SIG-M5 treated with dmso at 0.1 percent for 504 hours (cell line): ENCODE measurements around the gene XPOT.
"Not testable (repeated sequence)": the region's sequence is repeated elsewhere in the genome, so short reads cannot be mapped to it uniquely, and the experiment has no call there.

Source experiments
- DNase-seq: peaks from one replicate; lab custom pipeline; 2025; ENCODE audit not compliant: unreplicated experiment; lab: John Stamatoyannopoulos, UW

Gene XPOT, protein sequence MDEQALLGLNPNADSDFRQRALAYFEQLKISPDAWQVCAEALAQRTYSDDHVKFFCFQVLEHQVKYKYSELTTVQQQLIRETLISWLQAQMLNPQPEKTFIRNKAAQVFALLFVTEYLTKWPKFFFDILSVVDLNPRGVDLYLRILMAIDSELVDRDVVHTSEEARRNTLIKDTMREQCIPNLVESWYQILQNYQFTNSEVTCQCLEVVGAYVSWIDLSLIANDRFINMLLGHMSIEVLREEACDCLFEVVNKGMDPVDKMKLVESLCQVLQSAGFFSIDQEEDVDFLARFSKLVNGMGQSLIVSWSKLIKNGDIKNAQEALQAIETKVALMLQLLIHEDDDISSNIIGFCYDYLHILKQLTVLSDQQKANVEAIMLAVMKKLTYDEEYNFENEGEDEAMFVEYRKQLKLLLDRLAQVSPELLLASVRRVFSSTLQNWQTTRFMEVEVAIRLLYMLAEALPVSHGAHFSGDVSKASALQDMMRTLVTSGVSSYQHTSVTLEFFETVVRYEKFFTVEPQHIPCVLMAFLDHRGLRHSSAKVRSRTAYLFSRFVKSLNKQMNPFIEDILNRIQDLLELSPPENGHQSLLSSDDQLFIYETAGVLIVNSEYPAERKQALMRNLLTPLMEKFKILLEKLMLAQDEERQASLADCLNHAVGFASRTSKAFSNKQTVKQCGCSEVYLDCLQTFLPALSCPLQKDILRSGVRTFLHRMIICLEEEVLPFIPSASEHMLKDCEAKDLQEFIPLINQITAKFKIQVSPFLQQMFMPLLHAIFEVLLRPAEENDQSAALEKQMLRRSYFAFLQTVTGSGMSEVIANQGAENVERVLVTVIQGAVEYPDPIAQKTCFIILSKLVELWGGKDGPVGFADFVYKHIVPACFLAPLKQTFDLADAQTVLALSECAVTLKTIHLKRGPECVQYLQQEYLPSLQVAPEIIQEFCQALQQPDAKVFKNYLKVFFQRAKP

GRCh38 chr12:64403707-64404469 is at the start of gene XPOT:
Gene XPOT, plus strand, starts transcription at chr12:64404392. Its CDS starts 5,644 bp downstream, at chr12:64410036.
- DNase-seq: peak; percentile 96

DNA sequence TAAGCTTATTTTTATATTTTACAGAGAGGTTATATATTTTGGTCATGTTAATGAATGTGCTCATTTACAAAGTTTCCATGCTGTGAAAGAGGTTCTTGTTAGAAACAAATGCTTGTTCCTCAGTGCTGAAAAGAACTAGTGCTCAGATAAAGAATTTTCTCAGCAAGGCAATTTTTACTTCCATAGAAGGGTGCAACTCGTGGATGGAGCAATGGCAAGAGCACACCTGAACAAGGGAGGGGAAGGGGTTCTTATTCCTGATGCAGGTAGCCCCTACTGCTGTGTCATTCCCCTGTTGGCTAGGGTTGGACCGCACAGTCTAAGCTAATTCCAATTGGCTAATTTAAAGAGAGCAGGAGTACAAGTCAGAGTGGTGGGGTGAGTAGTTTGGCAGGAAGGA is 48.0 kb upstream of the XPOT start:
- not testable (repeated sequence) for DNase-seq

DNA sequence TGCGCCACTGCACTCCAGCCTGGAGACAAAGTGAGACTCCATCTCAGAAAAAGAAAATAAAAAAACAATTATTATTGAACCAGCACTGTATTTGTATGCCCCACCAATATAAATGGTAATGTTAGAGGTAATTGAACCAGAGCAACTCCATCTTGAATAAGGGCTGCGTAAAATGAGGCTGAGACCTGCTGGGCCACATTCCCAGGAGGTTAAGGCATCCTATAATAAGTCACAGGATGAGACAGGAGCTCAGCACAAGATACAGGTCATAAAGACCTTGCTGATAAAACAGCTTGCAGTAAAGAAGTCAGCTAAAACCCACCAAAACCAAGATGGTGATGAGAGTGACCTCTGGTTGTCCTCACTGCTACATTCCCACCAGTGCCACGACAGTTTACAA is 43.0 kb upstream of the XPOT start:
- not testable (repeated sequence) for DNase-seq

- no peak for DNase-seq
Measured at GRCh38 chr12:64362721-64363305, 41.4 kb upstream of the XPOT start.

DNA sequence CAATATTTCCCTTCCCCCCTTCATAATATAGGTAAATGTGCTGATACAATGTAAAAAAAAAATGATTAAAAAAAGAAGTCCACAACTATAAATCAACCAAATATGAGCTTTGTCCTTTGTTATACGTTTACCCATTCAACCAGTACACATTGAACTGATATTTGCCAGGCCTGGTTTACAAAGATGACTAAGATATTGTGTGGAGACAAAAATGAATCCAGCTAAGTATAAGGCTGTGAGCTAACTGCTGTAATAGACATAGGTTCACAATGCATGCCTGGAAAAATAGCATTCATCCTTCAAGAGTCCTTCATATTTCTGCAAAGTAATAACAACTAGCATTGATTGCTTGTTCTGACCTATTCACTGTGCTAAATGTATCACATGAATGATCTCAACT is 20.5 kb upstream of the XPOT start:
- no peak for DNase-seq

DNA sequence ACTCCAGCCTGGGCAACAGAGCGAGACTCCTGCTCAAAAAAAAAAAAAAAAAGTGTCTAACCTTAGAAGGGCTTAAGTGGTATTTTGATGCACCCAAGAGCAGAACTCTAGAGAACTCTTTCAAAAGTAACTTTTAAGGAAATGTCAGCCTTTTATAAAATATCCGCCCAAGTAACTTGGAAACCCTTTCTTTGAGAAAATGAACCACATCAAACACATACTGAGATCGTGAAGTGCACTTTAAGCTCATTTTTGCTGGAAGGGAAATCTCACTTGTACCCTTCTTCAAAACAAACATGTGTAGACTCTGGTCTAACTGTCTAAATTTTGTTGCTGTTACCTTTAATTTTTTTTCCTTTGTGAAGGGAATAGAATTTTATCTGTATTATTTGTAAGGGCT is 19.2 kb upstream of the XPOT start:
- DNase-seq: no peak

DNA sequence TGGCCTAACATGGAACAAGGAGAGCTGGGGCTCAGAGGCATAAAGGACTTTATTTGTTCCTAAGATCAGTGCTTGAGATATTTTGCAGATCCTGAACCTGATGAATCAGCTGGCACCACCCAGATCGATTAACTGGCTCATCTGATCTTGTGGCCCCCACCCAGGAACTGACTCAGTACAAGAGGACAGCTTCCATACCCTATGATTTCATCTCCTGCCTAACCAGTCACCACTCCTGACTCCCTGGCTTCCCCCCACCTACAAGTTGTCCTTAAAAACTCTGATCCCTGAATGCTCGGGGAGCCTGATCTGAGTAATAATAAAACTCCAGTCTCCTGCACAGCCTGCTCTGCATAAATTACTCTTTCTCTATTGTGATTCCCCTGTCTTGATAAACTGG is 18.7 kb upstream of the XPOT start:
- DNase-seq: no peak

- no peak for DNase-seq
Measured at GRCh38 chr12:64387197-64387816, 16.9 kb upstream of the XPOT start.

DNA sequence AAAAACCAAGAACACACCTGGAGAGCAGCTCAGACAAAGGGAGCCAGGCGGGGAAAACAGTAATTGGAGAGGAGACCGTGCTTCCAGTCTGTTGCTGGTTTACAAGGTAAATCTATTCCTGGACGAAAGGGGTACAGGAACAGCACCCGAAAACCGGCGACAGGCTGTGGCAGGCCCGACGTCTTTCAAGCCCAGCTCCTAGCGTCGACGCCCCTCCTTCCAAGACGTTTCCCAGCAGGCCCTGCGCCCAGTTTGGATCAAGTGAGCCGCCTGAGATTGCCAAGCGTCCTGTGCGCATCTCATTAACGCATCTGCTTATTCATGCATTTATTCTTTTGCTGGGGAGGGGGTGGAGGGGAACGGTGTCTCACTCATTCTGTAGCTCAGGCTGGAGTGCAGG is 15.0 kb upstream of the XPOT start:
- DNase-seq: no peak

- no peak for DNase-seq
Measured at GRCh38 chr12:64390275-64390851, 13.8 kb upstream of the XPOT start, which contains the start of gene C12orf56. Gene C12orf56, minus strand, starts transcription at chr12:64390758. Its CDS starts 193 bp downstream, at chr12:64390565.

DNA sequence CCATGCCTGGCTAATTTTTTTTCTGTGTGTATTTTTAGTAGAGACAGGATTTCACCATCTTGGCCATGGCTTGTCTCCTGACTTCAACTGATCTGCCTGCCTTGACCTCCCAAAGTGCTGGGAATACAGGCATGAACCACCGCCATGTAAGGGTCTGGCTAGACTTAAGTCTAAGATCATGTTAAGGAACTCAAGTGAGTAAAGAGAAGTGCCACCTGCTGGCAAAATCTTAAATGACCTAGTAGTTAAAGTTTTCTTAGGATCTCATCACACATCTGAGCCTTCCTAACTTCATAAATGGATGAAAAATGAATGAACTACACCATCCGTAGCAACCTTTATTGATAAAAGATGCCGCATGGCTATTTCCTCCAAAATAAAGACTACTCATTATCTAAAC is 12.0 kb upstream of the XPOT start:
- peak; percentile 60 for DNase-seq

DNA sequence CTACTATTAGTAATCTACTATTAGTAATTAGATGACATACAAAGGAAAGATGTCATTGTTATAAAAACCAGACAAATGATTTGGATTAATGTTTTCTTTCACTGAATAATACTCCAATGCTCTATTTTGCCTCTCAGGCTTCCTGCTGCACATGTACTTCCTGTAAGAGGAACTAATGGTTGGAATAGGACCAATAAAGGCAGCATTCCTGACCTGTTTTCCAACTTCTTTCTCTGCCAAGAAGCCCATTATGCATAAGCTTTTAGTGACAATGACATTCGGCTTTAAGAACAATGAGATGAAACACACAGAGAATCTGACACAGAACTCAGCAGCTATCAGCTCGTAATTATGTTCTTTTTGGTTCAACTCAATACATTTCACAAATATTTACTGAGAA is 8.5 kb upstream of the XPOT start:
- DNase-seq: no peak

DNA sequence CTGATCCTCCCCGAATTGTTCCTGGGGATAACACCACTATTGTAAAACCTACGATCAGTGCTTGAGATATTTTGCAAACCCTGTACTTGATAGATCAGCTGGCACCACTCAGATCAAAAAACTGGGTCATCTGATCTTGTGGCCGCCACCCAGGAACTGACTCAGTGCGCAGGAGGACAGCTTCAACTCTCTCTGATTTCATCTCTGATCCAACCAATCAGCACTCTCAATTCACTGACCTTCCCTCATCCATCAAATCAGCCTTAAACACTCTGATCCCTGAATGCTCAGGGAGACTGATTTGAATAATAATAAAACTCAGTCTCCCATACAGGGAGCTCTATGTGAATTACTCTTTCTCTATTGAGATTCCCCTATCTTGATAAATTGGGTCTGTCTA is 4.2 kb upstream of the XPOT start:
- DNase-seq: no peak

DNA sequence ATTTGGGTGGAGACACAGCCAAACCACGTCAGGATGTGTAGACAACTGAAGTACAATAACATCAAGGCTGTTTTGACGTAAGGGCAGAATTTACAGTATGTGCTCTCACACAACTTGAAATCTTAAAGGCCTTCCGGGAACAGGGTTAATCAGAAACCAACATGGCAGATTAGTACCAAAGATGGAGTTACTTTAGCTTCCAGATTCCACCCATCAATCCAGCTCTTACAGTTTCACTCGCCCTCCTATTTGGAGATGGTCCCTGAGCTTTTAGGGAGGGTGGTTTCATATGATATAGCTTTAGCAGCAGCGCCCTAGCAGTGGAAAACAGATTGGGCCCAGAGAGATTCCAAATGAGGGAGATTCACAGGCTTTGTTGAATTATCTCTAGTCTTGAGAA is 2.0 kb upstream of the XPOT start:
- DNase-seq: no peak

DNA sequence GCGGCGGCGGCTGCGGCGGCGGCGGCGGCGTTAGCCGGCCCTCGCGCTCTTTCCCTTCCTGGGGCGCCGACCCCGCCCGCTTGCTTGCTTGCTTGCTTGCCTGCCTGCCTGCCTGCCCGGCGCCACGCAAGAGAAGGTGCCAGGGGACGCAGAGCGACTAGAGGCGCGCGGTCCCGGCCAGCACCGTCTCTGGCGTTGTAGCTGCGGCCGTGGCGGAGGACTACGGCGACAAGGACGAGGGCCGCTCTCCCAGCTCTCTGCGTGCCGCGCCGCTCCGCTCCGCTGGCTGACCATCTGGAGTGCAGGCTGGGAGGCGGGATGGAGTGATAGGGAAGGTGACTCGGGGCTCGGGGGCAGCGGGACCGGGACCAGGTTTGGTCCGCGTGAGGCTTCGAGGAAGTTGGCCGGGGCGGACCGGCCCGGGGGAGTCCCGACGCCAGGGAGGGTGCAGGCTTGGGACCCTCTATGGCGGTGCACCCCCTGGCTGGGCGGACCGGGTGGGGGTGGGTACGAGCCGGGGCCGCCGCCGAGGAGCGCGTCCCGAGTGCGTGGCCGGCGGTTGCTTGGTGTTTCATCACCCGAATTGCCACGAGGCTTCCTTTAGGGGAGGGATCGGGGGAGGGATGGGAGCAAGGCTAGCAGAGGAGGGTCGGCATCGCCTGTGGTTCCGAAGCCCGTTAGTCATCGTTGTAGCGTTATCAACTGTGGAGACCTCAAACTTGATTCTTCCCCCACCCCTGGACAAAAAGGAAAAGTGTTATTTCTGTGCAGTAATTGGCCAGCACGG is 471 bp downstream of the XPOT start:
- peak; percentile 78 for DNase-seq

- DNase-seq: no peak
Measured at GRCh38 chr12:64407342-64408223, 3.4 kb downstream of the XPOT start.

DNA sequence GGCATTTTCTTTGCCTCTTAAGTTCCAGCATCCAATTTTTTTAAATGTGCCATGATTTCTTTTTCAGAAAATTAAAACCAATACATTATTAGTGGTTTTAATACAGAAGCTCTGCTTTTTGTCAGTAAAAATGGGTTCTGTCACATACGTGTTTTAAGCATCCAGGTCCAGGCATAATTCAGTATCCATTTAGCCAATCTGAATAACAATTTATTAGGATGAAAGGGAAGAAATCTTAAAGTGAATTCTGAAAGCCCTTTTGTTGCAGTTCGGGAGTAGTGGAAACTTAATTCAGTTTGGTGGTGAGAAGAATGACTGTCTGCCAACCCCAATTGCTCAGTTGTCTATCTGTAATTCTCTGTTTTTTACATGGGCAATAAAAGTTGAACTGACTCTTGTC is 7.2 kb downstream of the XPOT start:
- no peak for DNase-seq

GRCh38 chr12:64412459-64412858 is 8.3 kb downstream of the XPOT start:
- DNase-seq: no peak
